Neural cell (in vitro differentiated cells): ENCODE results near the gene AIF1. TPM values are rescaled to one million over a fixed set of nuclear protein-coding genes. Genes with fewer than 3 reads are reported as not detected.

ENCODE experiments used
- H2AFZ ChIP-seq: fragments of 200-600, 300-800 bp; sonication (generic), shearing (Covaris generic); 2 replicates; pipeline ENCODE4 v1.6.0; 2014; ENCODE audit warnings: low read depth, mild to moderate bottlenecking, antibody characterized with exemption, low read length, moderate library complexity
- H3F3A ChIP-seq: fragments of 200-600 bp; shearing (Covaris generic); 2 replicates; pipeline ENCODE4 v1.6.1; 2016; ENCODE audit warnings: mild to moderate bottlenecking, moderate library complexity, mixed read lengths, antibody characterized with exemption, low read length; ENCODE audit not compliant: insufficient read depth, poor library complexity, severe bottlenecking
- H3K27ac ChIP-seq: fragments of 200-600, 300-800 bp; sonication (generic), shearing (Covaris generic); 2 replicates; pipeline ENCODE4 v1.5.1; 2014; ENCODE audit warnings: mild to moderate bottlenecking, low read length, moderate library complexity
- H3K27me3 ChIP-seq: fragments of 300-800, 200-600 bp; sonication (generic), shearing (Covaris generic); 2 replicates; pipeline ENCODE4 v1.6.0; 2014; ENCODE audit warnings: mild to moderate bottlenecking, low read depth, low read length, moderate library complexity; ENCODE audit not compliant: insufficient read depth
- H3K36me3 ChIP-seq: fragments of 300-800, 200-600 bp; sonication (generic), shearing (Covaris generic); 2 replicates; pipeline ENCODE4 v1.5.1; 2014; ENCODE audit warnings: mild to moderate bottlenecking, antibody characterized with exemption, low read length, moderate library complexity; ENCODE audit not compliant: insufficient read depth
- H3K4me2 ChIP-seq: fragments of 300-800, 200-600 bp; sonication (generic), shearing (Covaris generic); 2 replicates; pipeline ENCODE4 v1.6.0; 2014; ENCODE audit warnings: mild to moderate bottlenecking, low read length
- H3K4me3 ChIP-seq: fragments of 300-800, 200-600 bp; sonication (generic), shearing (Covaris generic); 2 replicates; pipeline ENCODE4 v1.5.1; 2014; ENCODE audit warnings: mild to moderate bottlenecking, low read length, moderate library complexity
- H3K79me2 ChIP-seq: fragments of 200-600 bp; shearing (Covaris generic); replicated peaks from 2 replicates; pipeline ENCODE4 v1.6.0; 2014; ENCODE audit warnings: mild to moderate bottlenecking, low read length, moderate library complexity; ENCODE audit not compliant: insufficient read depth
- H3K9ac ChIP-seq: fragments of 300-800, 200-600 bp; sonication (generic), shearing (Covaris generic); 2 replicates; pipeline ENCODE4 v1.6.1; 2016; ENCODE audit warnings: mild to moderate bottlenecking, low read length, mixed read lengths
- H3K9me2 ChIP-seq: fragments of 200-600 bp; shearing (Covaris generic); 2 replicates; pipeline ENCODE4 v1.6.1; 2016; ENCODE audit warnings: mild to moderate bottlenecking, low read length, mixed read lengths; ENCODE audit not compliant: insufficient read depth
- H3K9me3 ChIP-seq: fragments of 200-600, 300-800 bp; sonication (generic), shearing (Covaris generic); 2 replicates; pipeline ENCODE4 v1.6.1; 2016; ENCODE audit warnings: mild to moderate bottlenecking, mixed run types, low read length, moderate library complexity, mixed read lengths
- H4K20me1 ChIP-seq: fragments of 200-600 bp; shearing (Covaris generic); 2 replicates; pipeline ENCODE4 v1.6.1; 2016; ENCODE audit warnings: mild to moderate bottlenecking, mixed run types; ENCODE audit not compliant: insufficient read depth
- EP300 ChIP-seq: fragments of 450-650 bp; conservative IDR thresholded peaks from 2 replicates; pipeline ENCODE4 v1.6.1; 2014; ENCODE audit warnings: antibody characterized with exemption, mild to moderate bottlenecking, moderate library complexity; ENCODE audit not compliant: poor library complexity, severe bottlenecking
- EZH2 ChIP-seq: fragments of 200-600, 300-800 bp; shearing (Covaris generic), sonication (generic); IDR thresholded peaks from 2 replicates; pipeline ENCODE4 v1.6.1; 2014; ENCODE audit warnings: antibody characterized with exemption, low read length, borderline replicate concordance, mild to moderate bottlenecking; ENCODE audit not compliant: insufficient read depth, poor library complexity, severe bottlenecking
- MXI1 ChIP-seq: fragments of 450-650 bp; conservative IDR thresholded peaks from 2 replicates; pipeline ENCODE4 v1.6.1; 2014; ENCODE audit warnings: antibody characterized with exemption, mild to moderate bottlenecking; ENCODE audit not compliant: poor library complexity, severe bottlenecking
- POLR2AphosphoS5 ChIP-seq: IDR thresholded peaks from 2 replicates; pipeline ENCODE4 v1.6.1; 2012
- RAD21 ChIP-seq: fragments of 450-650 bp; conservative IDR thresholded peaks from 2 replicates; pipeline ENCODE4 v1.6.1; 2014; ENCODE audit warnings: antibody characterized with exemption, mild to moderate bottlenecking, moderate library complexity
- SMC3 ChIP-seq: fragments of 450-650 bp; conservative IDR thresholded peaks from 2 replicates; pipeline ENCODE4 v1.6.1; 2014; ENCODE audit warnings: antibody characterized with exemption, mild to moderate bottlenecking, moderate library complexity; ENCODE audit not compliant: poor library complexity
- TAF1 ChIP-seq: IDR thresholded peaks from 2 replicates; pipeline ENCODE4 v1.6.1; 2012; ENCODE audit warnings: low read depth
- polyA plus RNA-seq: library from polyadenylated mRNA; depleted of rRNA; stranded (reverse); fragments of >200 nt; gene quantifications from 2 replicates; pipeline ENCODE4 v1.2.3, GENCODE V29; 2014
- TF ChIP-seq, protein P1 (sequence below): IDR thresholded peaks from 2 replicates; pipeline ENCODE4 v1.6.1; 2012; ENCODE audit warnings: borderline replicate concordance
- TF ChIP-seq, protein P2 (sequence below): fragments of 450-650 bp; IDR thresholded peaks from 2 replicates; pipeline ENCODE4 v1.5.1; 2014; ENCODE audit warnings: antibody characterized with exemption, mild to moderate bottlenecking, moderate library complexity; ENCODE audit not compliant: poor library complexity, severe bottlenecking

Gene AIF1
- polyA plus RNA-seq, 1 donor from 2014 or later, result not detected

DNA sequence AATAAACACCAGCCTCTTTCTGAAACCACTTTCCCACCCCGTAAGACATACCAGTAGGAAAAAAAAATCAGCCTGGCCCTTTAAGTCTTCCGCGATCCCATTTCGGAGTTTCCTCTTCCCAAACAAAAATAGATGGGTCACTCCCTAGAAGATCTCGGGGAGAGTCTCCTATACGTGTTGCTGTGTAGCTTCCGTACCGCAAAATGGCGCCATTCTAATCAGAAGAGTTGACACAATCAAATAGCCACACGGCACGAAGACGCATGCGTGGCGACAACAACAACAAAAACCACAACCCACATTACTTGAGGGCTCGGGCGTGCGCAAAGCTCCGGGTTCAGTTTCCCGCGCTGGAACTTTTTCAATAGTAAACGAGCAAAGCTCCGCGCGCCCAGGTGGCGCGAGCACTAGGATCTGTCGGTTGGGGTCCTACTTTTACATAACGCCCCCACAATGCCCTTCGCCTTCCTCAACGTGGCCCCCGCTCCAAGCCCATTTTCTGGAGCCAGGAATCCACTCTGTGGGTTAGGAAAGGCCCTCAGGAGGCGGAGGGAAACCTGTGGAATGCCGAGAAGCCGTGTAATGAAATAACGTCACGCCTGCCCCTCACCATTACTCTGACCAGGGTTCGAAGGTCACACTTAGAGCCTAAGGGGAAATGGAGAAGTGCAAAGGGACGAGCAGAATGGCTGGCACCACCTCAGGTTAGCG lies 49.9 kb downstream of the AIF1 start, which contains the start of gene GPANK1:
Gene GPANK1 (minus strand): TSS at position 208 of the 711 bp plus-strand sequence. CDS start 519 bp downstream, outside the sequence.
- H3K9me3 ChIP-seq, result no peaks in the 10 kb centered on the region
- H3K79me2 ChIP-seq, result peaks cover 42% of the 10 kb centered on the region
- no peaks in the 10 kb centered on the region for H3K36me3 ChIP-seq
- peak within 1 kb of the TSS; percentile 68 for H3K4me2 ChIP-seq
- H3K9me2 ChIP-seq, result no peaks in the 10 kb centered on the region
- peak within 1 kb of the TSS; percentile 88 for H3K4me3 ChIP-seq
- H3F3A ChIP-seq, result no peaks in the 10 kb centered on the region
- H3K27me3 ChIP-seq, result no peaks in the 10 kb centered on the region
- peak within 1 kb of the TSS; percentile 85 for H3K27ac ChIP-seq
- TF ChIP-seq, protein P1, sequence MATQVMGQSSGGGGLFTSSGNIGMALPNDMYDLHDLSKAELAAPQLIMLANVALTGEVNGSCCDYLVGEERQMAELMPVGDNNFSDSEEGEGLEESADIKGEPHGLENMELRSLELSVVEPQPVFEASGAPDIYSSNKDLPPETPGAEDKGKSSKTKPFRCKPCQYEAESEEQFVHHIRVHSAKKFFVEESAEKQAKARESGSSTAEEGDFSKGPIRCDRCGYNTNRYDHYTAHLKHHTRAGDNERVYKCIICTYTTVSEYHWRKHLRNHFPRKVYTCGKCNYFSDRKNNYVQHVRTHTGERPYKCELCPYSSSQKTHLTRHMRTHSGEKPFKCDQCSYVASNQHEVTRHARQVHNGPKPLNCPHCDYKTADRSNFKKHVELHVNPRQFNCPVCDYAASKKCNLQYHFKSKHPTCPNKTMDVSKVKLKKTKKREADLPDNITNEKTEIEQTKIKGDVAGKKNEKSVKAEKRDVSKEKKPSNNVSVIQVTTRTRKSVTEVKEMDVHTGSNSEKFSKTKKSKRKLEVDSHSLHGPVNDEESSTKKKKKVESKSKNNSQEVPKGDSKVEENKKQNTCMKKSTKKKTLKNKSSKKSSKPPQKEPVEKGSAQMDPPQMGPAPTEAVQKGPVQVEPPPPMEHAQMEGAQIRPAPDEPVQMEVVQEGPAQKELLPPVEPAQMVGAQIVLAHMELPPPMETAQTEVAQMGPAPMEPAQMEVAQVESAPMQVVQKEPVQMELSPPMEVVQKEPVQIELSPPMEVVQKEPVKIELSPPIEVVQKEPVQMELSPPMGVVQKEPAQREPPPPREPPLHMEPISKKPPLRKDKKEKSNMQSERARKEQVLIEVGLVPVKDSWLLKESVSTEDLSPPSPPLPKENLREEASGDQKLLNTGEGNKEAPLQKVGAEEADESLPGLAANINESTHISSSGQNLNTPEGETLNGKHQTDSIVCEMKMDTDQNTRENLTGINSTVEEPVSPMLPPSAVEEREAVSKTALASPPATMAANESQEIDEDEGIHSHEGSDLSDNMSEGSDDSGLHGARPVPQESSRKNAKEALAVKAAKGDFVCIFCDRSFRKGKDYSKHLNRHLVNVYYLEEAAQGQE, result peak; percentile 38
- no peak for TF ChIP-seq RAD21
- TF ChIP-seq SMC3, result peak; percentile 12
- peak; percentile 92 for TF ChIP-seq MXI1
- TF ChIP-seq, protein P2, sequence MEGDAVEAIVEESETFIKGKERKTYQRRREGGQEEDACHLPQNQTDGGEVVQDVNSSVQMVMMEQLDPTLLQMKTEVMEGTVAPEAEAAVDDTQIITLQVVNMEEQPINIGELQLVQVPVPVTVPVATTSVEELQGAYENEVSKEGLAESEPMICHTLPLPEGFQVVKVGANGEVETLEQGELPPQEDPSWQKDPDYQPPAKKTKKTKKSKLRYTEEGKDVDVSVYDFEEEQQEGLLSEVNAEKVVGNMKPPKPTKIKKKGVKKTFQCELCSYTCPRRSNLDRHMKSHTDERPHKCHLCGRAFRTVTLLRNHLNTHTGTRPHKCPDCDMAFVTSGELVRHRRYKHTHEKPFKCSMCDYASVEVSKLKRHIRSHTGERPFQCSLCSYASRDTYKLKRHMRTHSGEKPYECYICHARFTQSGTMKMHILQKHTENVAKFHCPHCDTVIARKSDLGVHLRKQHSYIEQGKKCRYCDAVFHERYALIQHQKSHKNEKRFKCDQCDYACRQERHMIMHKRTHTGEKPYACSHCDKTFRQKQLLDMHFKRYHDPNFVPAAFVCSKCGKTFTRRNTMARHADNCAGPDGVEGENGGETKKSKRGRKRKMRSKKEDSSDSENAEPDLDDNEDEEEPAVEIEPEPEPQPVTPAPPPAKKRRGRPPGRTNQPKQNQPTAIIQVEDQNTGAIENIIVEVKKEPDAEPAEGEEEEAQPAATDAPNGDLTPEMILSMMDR, result peak; percentile 26
- TF ChIP-seq EP300, result no peak
- TF ChIP-seq POLR2AphosphoS5, result peak; percentile 62
- no peak for TF ChIP-seq EZH2
- TF ChIP-seq TAF1, result peak; percentile 62
- no peaks in the 10 kb centered on the region for H4K20me1 ChIP-seq
- H2AFZ ChIP-seq, result peak within 1 kb of the TSS; percentile 65
- peak within 1 kb of the TSS; percentile 87 for H3K9ac ChIP-seq

DNA sequence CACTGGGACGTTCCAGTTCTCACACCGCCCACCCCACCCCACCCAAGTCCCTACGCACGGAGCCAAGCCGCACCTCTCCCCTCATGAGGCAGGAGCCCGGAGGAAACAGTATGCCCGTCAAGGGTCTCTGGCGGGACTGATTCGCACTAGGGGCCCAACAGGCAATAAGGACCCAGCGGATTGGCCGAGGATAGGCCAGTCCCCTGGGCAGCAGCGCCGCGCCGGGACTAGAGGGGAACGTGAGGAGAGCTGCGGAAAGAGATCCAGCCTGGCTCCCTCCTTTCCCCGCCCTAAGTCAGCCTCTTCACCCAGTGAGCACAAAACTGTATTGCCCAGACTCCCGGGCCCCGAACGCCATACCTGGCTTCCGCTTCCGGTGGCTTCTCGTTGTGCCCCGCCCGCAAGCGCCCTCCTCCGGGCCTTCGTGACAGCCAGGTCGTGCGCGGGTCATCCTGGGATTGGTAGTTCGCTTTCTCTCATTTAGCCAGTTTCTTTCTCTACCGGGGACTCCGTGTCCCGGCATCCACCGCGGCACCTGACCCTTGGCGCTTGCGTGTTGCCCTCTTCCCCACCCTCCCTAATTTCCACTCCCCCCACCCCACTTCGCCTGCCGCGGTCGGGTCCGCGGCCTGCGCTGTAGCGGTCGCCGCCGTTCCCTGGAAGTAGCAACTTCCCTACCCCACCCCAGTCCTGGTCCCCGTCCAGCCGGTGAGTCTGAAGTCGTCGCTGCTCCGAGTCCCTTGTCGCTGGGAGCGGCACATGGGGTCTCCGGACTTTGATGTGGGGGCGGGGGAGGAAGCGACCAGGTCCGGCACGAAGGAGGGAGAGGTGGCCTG lies 50.7 kb downstream of the AIF1 start, which contains the start of gene CSNK2B:
Gene CSNK2B (plus strand): TSS at position 580 of the 836 bp plus-strand sequence. CDS start 752 bp downstream, outside the sequence.
- H3K27ac ChIP-seq, result peak within 1 kb of the TSS; percentile 85
- peak within 1 kb of the TSS; percentile 87 for H3K9ac ChIP-seq
- H2AFZ ChIP-seq, result peak within 1 kb of the TSS; percentile 65
- no peaks in the 10 kb centered on the region for H3K36me3 ChIP-seq
- TF ChIP-seq, protein P1, result no peak
- TF ChIP-seq, protein P2, result peak; percentile 17
- TF ChIP-seq POLR2AphosphoS5 (peak; percentile 82), TAF1 (no peak), MXI1 (peak; percentile 53), SMC3 (no peak), RAD21 (no peak)
- peaks cover 34% of the 10 kb centered on the region for H3K79me2 ChIP-seq
- H3K4me2 ChIP-seq, result peak within 1 kb of the TSS; percentile 82
- H3K27me3 ChIP-seq, result no peaks in the 10 kb centered on the region
- H4K20me1 ChIP-seq, result no peaks in the 10 kb centered on the region
- no peaks in the 10 kb centered on the region for H3F3A ChIP-seq
- H3K9me2 ChIP-seq, result no peaks in the 10 kb centered on the region
- H3K9me3 ChIP-seq, result no peaks in the 10 kb centered on the region
- H3K4me3 ChIP-seq, result peak within 1 kb of the TSS; percentile 88
